Ishikawa (cell line): ENCODE measurements around the gene FUT1.

Source experiments
- CEBPB ChIP-seq: IDR thresholded peaks from 2 replicates; pipeline ENCODE4 v1.6.1; 2012
- CREB1 ChIP-seq: IDR thresholded peaks from 2 replicates; pipeline ENCODE4 v1.6.1; 2012; ENCODE audit warnings: low read depth
- EP300 ChIP-seq: IDR thresholded peaks from 2 replicates; pipeline ENCODE4 v1.6.1; 2012; ENCODE audit warnings: borderline replicate concordance
- FOXM1 ChIP-seq: IDR thresholded peaks from 2 replicates; pipeline ENCODE4 v1.6.1; 2012; ENCODE audit warnings: low read depth, borderline replicate concordance
- MAX ChIP-seq: IDR thresholded peaks from 2 replicates; pipeline ENCODE4 v1.6.1; 2012
- NFIC ChIP-seq: IDR thresholded peaks from 2 replicates; pipeline ENCODE4 v1.6.1; 2012
- RAD21 ChIP-seq: IDR thresholded peaks from 2 replicates; pipeline ENCODE4 v1.6.1; 2012; ENCODE audit warnings: low read depth
- REST ChIP-seq: IDR thresholded peaks from 2 replicates; pipeline ENCODE4 v1.6.1; 2012; ENCODE audit warnings: low read depth, mild to moderate bottlenecking
- YY1 ChIP-seq: IDR thresholded peaks from 2 replicates; pipeline ENCODE4 v1.6.1; 2012; ENCODE audit warnings: low read depth
- ZBTB7A ChIP-seq: IDR thresholded peaks from 2 replicates; pipeline ENCODE4 v1.6.1; 2012; ENCODE audit warnings: low read depth

GRCh38 chr19:48746110-48746509 is 6.3 kb downstream of the FUT1 start:
- TF ChIP-seq RAD21, result no peak
- TF ChIP-seq FOXM1, result no peak
- TF ChIP-seq MAX, result no peak
- no peak for TF ChIP-seq ZBTB7A
- no peak for TF ChIP-seq NFIC
- no peak for TF ChIP-seq EP300
- TF ChIP-seq REST, result no peak
- no peak for TF ChIP-seq CEBPB
- no peak for TF ChIP-seq YY1
- TF ChIP-seq CREB1, result no peak
